ENCODE results near the gene OSER1. TPM values are rescaled to one million over a fixed set of nuclear protein-coding genes. Genes with fewer than 3 reads are reported as not detected.
"Not testable (repeated sequence)": the region's sequence is repeated elsewhere in the genome, so short reads cannot be mapped to it uniquely, and the experiment has no call there.

OSER1 gene
- total RNA-seq, 4 donors from 2014 or later: 11.2 to 38.0 (median 26.2) TPM

- Histone ChIP-seq H3K9me3 (no peaks in the 10 kb centered on the region), H3K27ac (no peak overlapping the region), H3K36me3 (no peaks in the 10 kb centered on the region), H3K4me1 (no peaks in the 10 kb centered on the region), H3K4me3 (no peak overlapping the region), H3K27me3 (no peaks in the 10 kb centered on the region)
- 91 to 92% methylated on average over 2 of the region's 2 CpGs for WGBS, 2 donors (ENCODE audit: low coverage in 1 of 2)
- no peak for TF ChIP-seq POLR2AphosphoS5 (IDR thresholded peaks at IDR 0.05)
- no peak for TF ChIP-seq EP300 (IDR thresholded peaks at IDR 0.05; ENCODE audit: low read depth)
- no peak for TF ChIP-seq POLR2A (IDR thresholded peaks at IDR 0.05)
- TF ChIP-seq CTCF (IDR thresholded peaks at IDR 0.05): no peak
- DNase-seq: no peak
- intact Hi-C loops (cut with DNase I; ENCODE audit: low total_unique reads): no loop called here
- in situ Hi-C loops (cut with MboI; ENCODE audit: low pct_ligation_motif_present in 1 of 4, low pct_unique_long_range_greater_than_20kb in 1 of 4, low sequenced_read_pairs in 3 of 4): no loop called here
Measured at GRCh38 chr20:44235702-44236101, 25.1 kb upstream of the OSER1 start.

- in situ Hi-C loops (cut with MboI; ENCODE audit: low pct_ligation_motif_present in 1 of 4, low pct_unique_long_range_greater_than_20kb in 1 of 4, low sequenced_read_pairs in 3 of 4): loop anchor here in 1 of 4 donors (5.0 kb wide), 1 partner anchor 68 kb away; no protein-coding TSS in a partner anchor
- Histone ChIP-seq H3K27me3 (no peaks in the 10 kb centered on the region), H3K4me1 (no peaks in the 10 kb centered on the region), H3K27ac (no peak overlapping the region), H3K36me3 (no peaks in the 10 kb centered on the region), H3K9me3 (no peaks in the 10 kb centered on the region), H3K4me3 (no peak overlapping the region)
- WGBS, 2 donors (ENCODE audit: low coverage in 1 of 2): 89 to 100% methylated on average over 1 to 14 of the region's 14 CpGs
- intact Hi-C loops (cut with DNase I; ENCODE audit: low total_unique reads): no loop called here
- no peak for DNase-seq
- TF ChIP-seq EP300 (IDR thresholded peaks at IDR 0.05; ENCODE audit: low read depth) (no peak), CTCF (IDR thresholded peaks at IDR 0.05) (no peak), POLR2AphosphoS5 (IDR thresholded peaks at IDR 0.05) (no peak), POLR2A (IDR thresholded peaks at IDR 0.05) (no peak)
Measured at GRCh38 chr20:44234566-44235317, 24.2 kb upstream of the OSER1 start.

- Histone ChIP-seq H3K4me3 (no peak overlapping the region), H3K4me1 (no peaks in the 10 kb centered on the region), H3K36me3 (no peaks in the 10 kb centered on the region), H3K27me3 (no peaks in the 10 kb centered on the region), H3K9me3 (no peaks in the 10 kb centered on the region), H3K27ac (no peak overlapping the region)
- in situ Hi-C loops (cut with MboI; ENCODE audit: low pct_ligation_motif_present in 1 of 4, low pct_unique_long_range_greater_than_20kb in 1 of 4, low sequenced_read_pairs in 3 of 4) (loop anchor here in 1 of 4 donors (5.0 kb wide), 1 partner anchor 69 kb away; no protein-coding TSS in a partner anchor), intact Hi-C loops (cut with DNase I; ENCODE audit: low total_unique reads) (no loop called here)
- DNase-seq: no peak
- WGBS, 2 donors (ENCODE audit: low coverage in 1 of 2): 89 to 96% methylated on average over 2 to 6 of the region's 6 CpGs
- no peak for TF ChIP-seq EP300 (IDR thresholded peaks at IDR 0.05; ENCODE audit: low read depth)
- TF ChIP-seq POLR2A (IDR thresholded peaks at IDR 0.05): no peak
- TF ChIP-seq CTCF (IDR thresholded peaks at IDR 0.05): no peak
- no peak for TF ChIP-seq POLR2AphosphoS5 (IDR thresholded peaks at IDR 0.05)
Measured at GRCh38 chr20:44233436-44234016, 23.0 kb upstream of the OSER1 start.

GRCh38 chr20:44232469-44232856 lies 21.9 kb upstream of the OSER1 start:
- H3K27ac ChIP-seq; H3K4me3 ChIP-seq; H3K9me3 ChIP-seq; H3K4me1 ChIP-seq; H3K36me3 ChIP-seq; DNase-seq; H3K27me3 ChIP-seq; intact Hi-C loops (cut with DNase I; ENCODE audit: low total_unique reads): not testable (repeated sequence)
- in situ Hi-C loops (cut with MboI; ENCODE audit: low pct_ligation_motif_present in 1 of 4, low pct_unique_long_range_greater_than_20kb in 1 of 4, low sequenced_read_pairs in 3 of 4): loop anchor here in 1 of 4 donors (5.0 kb wide), 1 partner anchor 70 kb away; no protein-coding TSS in a partner anchor
- WGBS, 2 donors (ENCODE audit: low coverage in 1 of 2): 88 to 93% methylated on average over 4 of the region's 4 CpGs

Measured in transverse colon (tissue), 4 donors.